AG08395 (cell line): ENCODE data around the gene SIL1.
"Not testable (repeated sequence)": the region's sequence is repeated elsewhere in the genome, so short reads cannot be mapped to it uniquely, and the experiment has no call there.

Source experiments
- DNase-seq: peaks from one replicate; pipeline ENCODE4 v3.0.0; 2012; ENCODE audit warnings: mixed read lengths, low spot score

Gene SIL1

GRCh38 chr5:138942861-138943260, 255.3 kb downstream of the SIL1 start:
- no peak for DNase-seq

GRCh38 chr5:138942066-138942465, 256.1 kb downstream of the SIL1 start:
- DNase-seq, result no peak

- no peak for DNase-seq
Measured at GRCh38 chr5:138938526-138938925, 259.6 kb downstream of the SIL1 start.

GRCh38 chr5:138937392-138938387, 260.5 kb downstream of the SIL1 start:
- no peak for DNase-seq

- no peak for DNase-seq
Measured at GRCh38 chr5:138936968-138937345, 261.2 kb downstream of the SIL1 start.

GRCh38 chr5:138936225-138936967, 261.8 kb downstream of the SIL1 start:
- no peak for DNase-seq

GRCh38 chr5:138935466-138935865, 262.7 kb downstream of the SIL1 start:
- no peak for DNase-seq

GRCh38 chr5:138934971-138935370, 263.2 kb downstream of the SIL1 start:
- DNase-seq, result no peak

GRCh38 chr5:138933522-138934290, 264.5 kb downstream of the SIL1 start:
- no peak for DNase-seq

GRCh38 chr5:138932171-138932810, 265.9 kb downstream of the SIL1 start:
- no peak for DNase-seq

GRCh38 chr5:138930371-138931097, 267.6 kb downstream of the SIL1 start:
- no peak for DNase-seq

GRCh38 chr5:138929571-138929955, 268.6 kb downstream of the SIL1 start:
- no peak for DNase-seq

GRCh38 chr5:138927979-138928378, 270.2 kb downstream of the SIL1 start:
- DNase-seq, result no peak

- DNase-seq, result no peak
Measured at GRCh38 chr5:138927544-138927943, 270.6 kb downstream of the SIL1 start.

GRCh38 chr5:138926688-138927448, 271.3 kb downstream of the SIL1 start:
- no peak for DNase-seq

- DNase-seq, result no peak
Measured at GRCh38 chr5:138926257-138926656, 271.9 kb downstream of the SIL1 start.

GRCh38 chr5:138925090-138925635, 273.0 kb downstream of the SIL1 start:
- no peak for DNase-seq

GRCh38 chr5:138922494-138922893, 275.7 kb downstream of the SIL1 start:
- no peak for DNase-seq

GRCh38 chr5:138921362-138921761, 276.8 kb downstream of the SIL1 start:
- not testable (repeated sequence) for DNase-seq

- DNase-seq, result no peak
Measured at GRCh38 chr5:138920181-138920580, 278.0 kb downstream of the SIL1 start.
